GM12878 (cell line): Measurements from ENCODE around the gene LARP1B. TPM values are rescaled to one million over a fixed set of nuclear protein-coding genes. Genes with fewer than 3 reads are reported as not detected.

Experiments
- ATAC-seq: fragments of 200-7000 bp; cut with Tn5 transposase; 3 replicates; pipeline ENCODE4 v1.9.1; 2020; ENCODE audit warnings: mild to moderate bottlenecking, moderate library complexity
- BruUV-seq: library from RNA; stranded (reverse); fragments of 400-500 nt; replicated peaks from 2 replicates; lab custom pipeline; 2021; lab: Mats Ljungman, UMichigan
- CTCF ChIA-PET: fragments of 300-600 bp; sonication (Branson Sonifier 250); formaldehyde crosslinking; extraction: SDS; loops from one replicate; lab custom pipeline; 2021; ENCODE audit warnings: inconsistent platforms; lab: Yijun Ruan, JAX
- POLR2A ChIA-PET: fragments of 350-600 bp; formaldehyde crosslinking; extraction: SDS; loops from one replicate; lab custom pipeline; 2021; ENCODE audit warnings: inconsistent platforms; lab: Charles Lee
- RAD21 ChIA-PET: fragments of 300-600 bp; sonication (Branson Sonifier 250); formaldehyde crosslinking; loops from one replicate; lab custom pipeline; 2023; ENCODE audit warnings: antibody characterized with exemption; ENCODE audit not compliant: unreplicated experiment; lab: Charles Lee
- SMC1A ChIA-PET: fragments of 300-600 bp; sonication (Branson Sonifier 250); formaldehyde crosslinking; loops from one replicate; lab custom pipeline; 2023; ENCODE audit not compliant: unreplicated experiment, uncharacterized antibody; lab: Charles Lee
- DNase-seq: peaks from one replicate; pipeline ENCODE4 v3.0.0-alpha.2; 2011; ENCODE audit warnings: low read depth, low spot score
- FAIRE-seq: peaks from 3 replicates; lab custom pipeline; 2011; peaks lifted over from hg19 to GRCh38; lab: Jason Lieb, UNC
- H2AFZ ChIP-seq: 2 replicates; pipeline ENCODE4 v1.6.0; 2011; ENCODE audit warnings: low read depth, low read length, control low read depth; ENCODE audit not compliant: control insufficient read depth
- H3K27ac ChIP-seq: 2 replicates; pipeline ENCODE4 v1.5.1; 2011; ENCODE audit warnings: control low read depth; ENCODE audit not compliant: control insufficient read depth, insufficient read depth
- H3K27me3 ChIP-seq, 2 experiments: replicated peaks in 1 of 2; 2 replicates each; pipeline versions ENCODE4 v1.6.0 to v1.6.1; 2011; ENCODE audit warnings: low read length in 1 of 2; ENCODE audit not compliant: control insufficient read depth in 2 of 2, insufficient read depth in 2 of 2
- H3K36me3 ChIP-seq, 2 experiments: 2 replicates each; pipeline ENCODE4 v1.5.1; 2011; ENCODE audit warnings: low read length in 1 of 2; ENCODE audit not compliant: control insufficient read depth in 2 of 2, insufficient read depth in 2 of 2
- H3K4me1 ChIP-seq: 2 replicates; pipeline ENCODE4 v1.6.1; 2011; ENCODE audit warnings: mild to moderate bottlenecking, low read length, moderate library complexity, mixed read lengths; ENCODE audit not compliant: control insufficient read depth, insufficient read depth
- H3K4me2 ChIP-seq: 2 replicates; pipeline ENCODE4 v1.6.0; 2011; ENCODE audit warnings: control low read depth; ENCODE audit not compliant: control insufficient read depth, insufficient read depth
- H3K4me3 ChIP-seq: fragments of 200-600 bp; sonication (generic); 2 replicates; pipeline ENCODE4 v1.5.1; 2016
- H3K79me2 ChIP-seq: 2 replicates; pipeline ENCODE4 v1.6.0; 2011; ENCODE audit warnings: low read length; ENCODE audit not compliant: control insufficient read depth, insufficient read depth
- H3K9ac ChIP-seq: 2 replicates; pipeline ENCODE4 v1.8.0; 2011; ENCODE audit warnings: low read length, control low read depth, mixed read lengths; ENCODE audit not compliant: control insufficient read depth, insufficient read depth
- H3K9me3 ChIP-seq: replicated peaks from 3 replicates; pipeline ENCODE4 v1.5.1; 2011; ENCODE audit warnings: mild to moderate bottlenecking, low read length; ENCODE audit not compliant: control insufficient read depth, insufficient read depth
- H4K20me1 ChIP-seq: 2 replicates; pipeline ENCODE4 v1.6.0; 2011; ENCODE audit not compliant: control insufficient read depth, insufficient read depth
- BMI1 ChIP-seq: fragments of 450-650 bp; IDR thresholded peaks from 2 replicates; pipeline ENCODE4 v1.6.1; 2016; ENCODE audit warnings: mild to moderate bottlenecking, moderate library complexity, borderline replicate concordance
- CUX1 ChIP-seq: IDR thresholded peaks from 2 replicates; pipeline ENCODE4 v1.6.1; 2012; ENCODE audit warnings: improper control_type of control experiment, low read depth, low read length; ENCODE audit not compliant: insufficient replicate concordance
- EED ChIP-seq: sonication (generic); IDR thresholded peaks from 2 replicates; pipeline ENCODE4 v1.6.1; 2016; ENCODE audit warnings: antibody characterized with exemption, low read depth
- GABPA ChIP-seq: IDR thresholded peaks from 2 replicates; pipeline ENCODE4 v1.6.1; 2014; ENCODE audit warnings: antibody characterized with exemption, low read depth, mild to moderate bottlenecking, inconsistent platforms
- IRF3 ChIP-seq: fragments of 450-650 bp; IDR thresholded peaks from 2 replicates; pipeline ENCODE4 v1.6.1; 2014; ENCODE audit warnings: mild to moderate bottlenecking
- MXI1 ChIP-seq: fragments of 150-350 bp; IDR thresholded peaks from 2 replicates; pipeline ENCODE4 v1.6.1; 2011; ENCODE audit warnings: low read depth, mild to moderate bottlenecking, inconsistent platforms, low read length, improper control_type of control experiment
- PKNOX1 ChIP-seq: fragments of 450-650 bp; IDR thresholded peaks from 2 replicates; pipeline ENCODE4 v1.6.1; 2016; ENCODE audit warnings: mild to moderate bottlenecking
- RCOR1 ChIP-seq: conservative IDR thresholded peaks from 2 replicates; pipeline ENCODE4 v1.6.1; 2012; ENCODE audit warnings: low read depth, low read length, improper control_type of control experiment
- SREBF2 ChIP-seq: IDR thresholded peaks from 2 replicates; pipeline ENCODE4 v1.6.1; 2012; ENCODE audit warnings: mild to moderate bottlenecking, low read length
- SRF ChIP-seq, 2 experiments: IDR thresholded peaks; 2 replicates each; pipeline ENCODE4 v1.6.1; 2011; ENCODE audit warnings: low read depth in 2 of 2, low read length in 2 of 2, mild to moderate bottlenecking in 1 of 2, moderate library complexity in 1 of 2
- WGBS: methylation state at CpG from one replicate; pipeline ENCODE4 v1.1.6; 2016; ENCODE audit warnings: low lambda C conversion rate; ENCODE audit not compliant: insufficient replicate concordance, insufficient coverage; ENCODE audit errors: missing lambda C conversion rate; 5-methylcytosine and 5-hydroxymethylcytosine counted together
- in situ Hi-C: fragments of 300-500 bp; cut with MboI; formaldehyde crosslinking; loops from 9 replicates; pipeline ENCODE4 v1.14.3; 2018; ENCODE audit warnings: mixed read lengths
- intact Hi-C: fragments of 100-400 bp; cut with micrococcal nuclease; formaldehyde crosslinking; loops from one replicate; pipeline ENCODE4 v1.14.2; 2022; ENCODE audit not compliant: unreplicated experiment
- polyA plus RNA-seq, 11 experiments: library from polyadenylated mRNA; depleted of rRNA in 4 of 11; unstranded in 6 of 11; stranded (reverse) in 5 of 11; fragments of >200 nt; fragmentation: Nextera tagmentation in 4 of 11; fragmentation: Illumina TruSeq in 1 of 11; extraction: Ambion mirVana in 4 of 11; extraction: Trizol in 1 of 11; gene quantifications; 1 replicate in 1 of 11; 2 replicates in 10 of 11; pipeline versions ENCODE4 v1.2.1 to v1.2.3, GENCODE V29; 2011 to 2016; ENCODE audit warnings: inconsistent platforms in 2 of 11, missing spikeins in 2 of 11, low read depth in 1 of 11
- total RNA-seq, 4 experiments: library from RNA; depleted of rRNA in 3 of 4; stranded (reverse); fragments of >200 nt in 3 of 4; fragmentation: Illumina TruSeq in 1 of 4; extraction: Trizol in 1 of 4; gene quantifications; 2 replicates each; pipeline versions ENCODE4 v1.2.1 to v1.2.3, GENCODE V29; 2013 to 2021

LARP1B gene
- total and polyA plus RNA-seq, 10 of the 15 experiments (the other 5 are each of a cell fraction or from before 2014, with no cell fraction given), result 9.2 to 30.9 (median 14.7) TPM

GRCh38 chr4:128241019-128241418 lies 179.9 kb downstream of the LARP1B start:
- Histone ChIP-seq H3K4me3 (no peak overlapping the region), H3K4me1 (no peaks in the 10 kb centered on the region)
- ChIA-PET CTCF (interaction anchor here (1.0 kb wide), 1 partner anchor 16 kb away, joined by 3 read pairs; no protein-coding TSS in a partner anchor), RAD21 (no interaction called here)
- DNase-seq, result no peak
- TF ChIP-seq MXI1, result no peak
- TF ChIP-seq BMI1, result no peak
- TF ChIP-seq SREBF2, result no peak
- TF ChIP-seq, all 136 proteins: peak for 0
- Histone ChIP-seq H3K9ac (no peak overlapping the region), H4K20me1 (no peaks in the 10 kb centered on the region), H3K27me3 (no peaks in the 10 kb centered on the region), H3K79me2 (no peaks in the 10 kb centered on the region), H3K27ac (no peak overlapping the region), H3K9me3 (no peaks in the 10 kb centered on the region), H3K4me2 (no peak overlapping the region), H2AFZ (no peak overlapping the region), H3K36me3 (no peaks in the 10 kb centered on the region)
- intact Hi-C loops, result no loop called here
- in situ Hi-C loops, result no loop called here
- ATAC-seq, result no peak
- BruUV-seq, result no TSS peak
- SMC1A ChIA-PET, result no interaction called here
- WGBS, result 28% methylated on average over 3 of the region's 3 CpGs
- POLR2A ChIA-PET, result no interaction called here
- no peak for FAIRE-seq

GRCh38 chr4:128241425-128241913 lies 180.4 kb downstream of the LARP1B start:
- WGBS, result 0% methylated on average over 3 of the region's 3 CpGs
- Histone ChIP-seq H3K36me3 (no peaks in the 10 kb centered on the region), H4K20me1 (no peaks in the 10 kb centered on the region), H2AFZ (peak overlapping the region; percentile 21; the same call in 1 of the 2 replicates), H3K4me3 (no peak overlapping the region), H3K9me3 (no peaks in the 10 kb centered on the region), H3K27ac (no peak overlapping the region), H3K79me2 (no peaks in the 10 kb centered on the region), H3K27me3 (no peaks in the 10 kb centered on the region), H3K9ac (no peak overlapping the region), H3K4me2 (no peak overlapping the region), H3K4me1 (no peaks in the 10 kb centered on the region)
- ATAC-seq (no peak), FAIRE-seq (no peak), DNase-seq (no peak)
- in situ Hi-C loops, result no loop called here
- no TSS peak for BruUV-seq
- CTCF ChIA-PET, result interaction anchor here (1.0 kb wide), 1 partner anchor 16 kb away, joined by 3 read pairs; no protein-coding TSS in a partner anchor
- POLR2A ChIA-PET, result no interaction called here
- RAD21 ChIA-PET, result interaction anchor here (0.5 kb wide), 1 partner anchor 1112 kb away, joined by 3 read pairs; no protein-coding TSS in a partner anchor
- intact Hi-C loops, result no loop called here
- SMC1A ChIA-PET, result no interaction called here
- no peak for TF ChIP-seq SRF (IDR thresholded peaks at IDR 0.05; ENCODE audit: low read depth in 2 of 2, low read length in 2 of 2)
- no peak for TF ChIP-seq CUX1
- TF ChIP-seq PKNOX1, result no peak
- no peak for TF ChIP-seq IRF3
- TF ChIP-seq RCOR1, result no peak
- TF ChIP-seq GABPA, result no peak
- TF ChIP-seq EED, result no peak
